Esophagus squamous epithelium (tissue), 4 donors: Measurements from ENCODE around the gene SLX9.

Source experiments
- CTCF ChIP-seq, 6 experiments: fragments of 450-650 bp in 4 of 6; fragments of 200-600 bp in 2 of 6; sonication (generic) in 2 of 6; IDR thresholded peaks; one replicate each; pipeline ENCODE4 v1.5.1; 2016 to 2019; ENCODE audit warnings: antibody characterized with exemption in 6 of 6, mild to moderate bottlenecking in 4 of 6, moderate library complexity in 4 of 6
- POLR2A ChIP-seq, 4 donors: fragments of 450-650 bp; IDR thresholded peaks; one replicate each; pipeline ENCODE4 v1.6.1; 2017; ENCODE audit warnings: antibody characterized with exemption in 4 of 4, mild to moderate bottlenecking in 4 of 4, moderate library complexity in 3 of 4

GRCh38 chr21:44925378-44925755 lies 14.5 kb upstream of the SLX9 start:
- TF ChIP-seq CTCF (IDR thresholded peaks at IDR 0.05) (no peak), POLR2A (IDR thresholded peaks at IDR 0.05) (no peak)
